Measurements from ENCODE around the gene BMAL1.

The BMAL1 gene

GRCh38 chr11:13354335-13354734 is 76.7 kb downstream of the BMAL1 start:
- TF ChIP-seq CTCF (IDR thresholded peaks at IDR 0.05; ENCODE audit: insufficient read depth, low read depth, low read length, missing control alignments), result peak; percentile 41
- peak; percentile 37 for DNase-seq (ENCODE audit: low read depth)
- no peak overlapping the region for H3K4me3 ChIP-seq (ENCODE audit: low read length)

DNA sequence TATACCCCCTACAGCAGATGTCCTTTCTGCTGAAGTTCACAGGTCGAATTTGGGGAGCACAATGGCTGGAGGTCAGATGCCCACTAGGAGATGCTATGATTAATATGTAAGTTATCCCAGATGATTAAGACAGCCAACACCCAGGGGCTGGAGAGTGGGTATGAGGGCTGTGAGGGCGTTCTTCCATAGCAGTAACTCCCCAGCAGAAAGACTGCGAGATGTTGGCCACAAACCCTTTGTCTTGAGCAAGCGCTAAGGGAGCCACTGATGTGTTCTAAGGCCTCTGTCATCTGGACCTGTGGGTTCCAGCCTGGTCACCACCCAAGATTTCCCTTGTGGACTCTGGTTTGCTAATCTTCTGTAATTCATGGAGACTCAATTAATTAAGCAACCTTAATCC is 77.6 kb downstream of the BMAL1 start:
- no peak for TF ChIP-seq CTCF (IDR thresholded peaks at IDR 0.05; ENCODE audit: insufficient read depth, low read depth, low read length, missing control alignments)
- no peak overlapping the region for H3K4me3 ChIP-seq (ENCODE audit: low read length)
- no peak for DNase-seq (ENCODE audit: low read depth)

- no peak overlapping the region for H3K4me3 ChIP-seq (ENCODE audit: low read length)
- DNase-seq (ENCODE audit: low read depth), result no peak
- TF ChIP-seq CTCF (IDR thresholded peaks at IDR 0.05; ENCODE audit: insufficient read depth, low read depth, low read length, missing control alignments), result no peak
Observed at GRCh38 chr11:13357232-13357631, 79.6 kb downstream of the BMAL1 start.

DNA sequence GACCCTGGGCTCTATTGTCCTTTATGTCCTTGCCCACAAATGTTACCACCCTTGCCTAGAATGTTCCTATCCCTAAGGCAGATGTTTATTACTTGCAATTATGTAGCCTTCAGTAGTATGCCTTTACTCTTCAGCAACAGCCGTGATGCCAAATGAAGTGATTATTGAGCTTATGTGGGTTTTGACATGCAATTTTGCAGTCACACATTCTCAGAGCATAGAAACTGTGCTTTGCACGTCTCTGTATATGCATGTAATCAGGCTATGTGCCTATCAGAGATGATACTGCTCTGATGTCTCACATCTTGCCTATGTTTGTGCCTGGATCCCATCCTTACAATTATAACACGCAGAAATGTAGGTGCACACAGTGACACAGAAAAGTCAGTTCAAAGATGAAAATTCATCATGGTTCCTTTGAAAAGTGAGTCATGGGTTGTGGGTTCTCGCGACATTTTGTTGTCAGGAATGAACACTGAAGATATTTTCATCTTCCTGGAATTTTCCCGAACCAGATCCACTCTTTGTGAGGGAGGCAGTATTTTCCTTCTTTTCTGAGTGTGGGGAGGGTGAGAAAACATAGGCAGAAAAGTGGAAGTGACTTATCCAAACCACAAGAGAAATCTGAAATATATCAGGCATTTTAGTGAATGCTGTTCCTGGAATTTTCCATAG is 81.1 kb downstream of the BMAL1 start:
- no peak for DNase-seq (ENCODE audit: low read depth)
- TF ChIP-seq CTCF (IDR thresholded peaks at IDR 0.05; ENCODE audit: insufficient read depth, low read depth, low read length, missing control alignments), result no peak
- no peak overlapping the region for H3K4me3 ChIP-seq (ENCODE audit: low read length)

DNA sequence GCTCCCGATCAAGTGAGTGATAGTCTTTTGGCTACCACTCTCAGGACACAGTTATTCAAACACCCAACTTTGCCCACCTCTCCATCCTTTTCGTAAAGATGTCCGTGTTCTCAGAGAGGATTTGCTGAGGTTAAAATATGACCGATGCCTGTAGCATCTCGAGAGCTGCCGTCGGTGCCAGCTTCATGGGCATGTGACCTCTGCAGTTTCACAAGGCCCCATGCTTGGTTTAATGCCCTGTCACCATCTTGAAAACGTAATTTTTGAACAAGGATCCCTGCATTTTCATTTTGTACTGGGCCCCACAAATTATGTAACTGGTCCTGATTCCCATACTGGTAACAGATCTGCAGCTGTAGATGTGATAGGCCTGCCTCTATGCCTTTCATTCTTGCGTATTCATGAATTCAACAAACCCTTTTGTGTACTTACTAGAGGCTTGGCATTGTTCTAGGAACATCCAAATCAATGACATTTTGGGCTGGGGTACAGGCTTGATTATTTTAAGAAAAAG is 85.1 kb downstream of the BMAL1 start:
- TF ChIP-seq CTCF (IDR thresholded peaks at IDR 0.05; ENCODE audit: insufficient read depth, low read depth, low read length, missing control alignments), result no peak
- no peak for DNase-seq (ENCODE audit: low read depth)
- H3K4me3 ChIP-seq (ENCODE audit: low read length), result no peak overlapping the region

DNA sequence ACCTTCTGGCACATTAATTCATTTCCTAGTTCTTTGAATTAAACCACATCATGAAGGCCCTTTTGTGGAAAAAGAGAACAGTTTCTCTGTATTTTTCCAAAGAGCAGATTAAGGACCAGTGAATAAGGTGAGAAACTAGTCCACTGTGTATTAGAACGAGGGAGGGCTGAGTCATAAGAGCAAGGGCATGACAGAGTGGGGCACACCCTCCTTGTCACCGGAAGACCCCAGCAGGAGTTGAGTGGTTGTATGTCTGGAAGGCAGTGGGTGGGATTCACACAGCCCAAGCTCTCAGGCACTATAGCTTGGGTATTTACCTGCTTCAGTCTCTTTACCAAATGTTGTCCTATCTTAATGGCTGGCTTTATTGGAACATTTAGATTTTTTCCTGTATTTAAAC is 86.8 kb downstream of the BMAL1 start:
- no peak overlapping the region for H3K4me3 ChIP-seq (ENCODE audit: low read length)
- TF ChIP-seq CTCF (IDR thresholded peaks at IDR 0.05; ENCODE audit: insufficient read depth, low read depth, low read length, missing control alignments), result no peak
- peak; percentile 35 for DNase-seq (ENCODE audit: low read depth)
